Jurkat, Clone E6-1 (cell line): ENCODE data around the gene ZNF77.
"Not testable (repeated sequence)": the region's sequence is repeated elsewhere in the genome, so short reads cannot be mapped to it uniquely, and the experiment has no call there.

Source experiments
- DNase-seq: peaks from one replicate; pipeline ENCODE4 v3.0.0-alpha.2; 2011; ENCODE audit warnings: low read depth, low spot score
- H3K4me3 ChIP-seq: 2 replicates; pipeline ENCODE4 v1.5.1; 2011; ENCODE audit warnings: mild to moderate bottlenecking, low read length, control low read depth, moderate library complexity

The ZNF77 gene

GRCh38 chr19:2933490-2933910 lies 11.3 kb downstream of the ZNF77 start:
- H3K4me3 ChIP-seq, result no peak overlapping the region
- DNase-seq, result no peak

GRCh38 chr19:2927032-2927430 lies 17.7 kb downstream of the ZNF77 start:
- no peak for DNase-seq
- H3K4me3 ChIP-seq, result no peak overlapping the region

- H3K4me3 ChIP-seq, result no peak overlapping the region
- no peak for DNase-seq
Measured at GRCh38 chr19:2926341-2927031, 18.3 kb downstream of the ZNF77 start.

- H3K4me3 ChIP-seq, result no peak overlapping the region
- no peak for DNase-seq
Measured at GRCh38 chr19:2923510-2923909, 21.3 kb downstream of the ZNF77 start.

- no peak for DNase-seq
- no peak overlapping the region for H3K4me3 ChIP-seq
Measured at GRCh38 chr19:2922987-2923386, 21.8 kb downstream of the ZNF77 start.

- DNase-seq, result no peak
- no peak overlapping the region for H3K4me3 ChIP-seq
Measured at GRCh38 chr19:2917275-2918184, 27.2 kb downstream of the ZNF77 start.

- DNase-seq, result no peak
- no peak overlapping the region for H3K4me3 ChIP-seq
Measured at GRCh38 chr19:2912306-2912705, 32.5 kb downstream of the ZNF77 start.

- no peak overlapping the region for H3K4me3 ChIP-seq
- DNase-seq, result no peak
Measured at GRCh38 chr19:2906631-2907195, 38.1 kb downstream of the ZNF77 start.

GRCh38 chr19:2905918-2906519 lies 38.8 kb downstream of the ZNF77 start:
- DNase-seq, result no peak

GRCh38 chr19:2903326-2903725 lies 41.4 kb downstream of the ZNF77 start:
- H3K4me3 ChIP-seq, DNase-seq: not testable (repeated sequence)

More at GRCh38 chr19:2905918-2906519, 38.8 kb downstream of the ZNF77 start:
- no peak overlapping the region for H3K4me3 ChIP-seq

- no peak overlapping the region for H3K4me3 ChIP-seq
- no peak for DNase-seq
Measured at GRCh38 chr19:2902590-2903218, 42.1 kb downstream of the ZNF77 start.

- peak within 1 kb of the TSS; percentile 84 for H3K4me3 ChIP-seq
- DNase-seq, result peak; percentile 99
Measured at GRCh38 chr19:2900296-2901252, 44.2 kb downstream of the ZNF77 start, which contains the start of gene ZNF57. TSS of gene ZNF57 (plus strand) at chr19:2900928. CDS start at chr19:2901046, 118 bp downstream.

- no peak overlapping the region for H3K4me3 ChIP-seq
- no peak for DNase-seq
Measured at GRCh38 chr19:2896694-2897093, 48.1 kb downstream of the ZNF77 start.

- H3K4me3 ChIP-seq, DNase-seq: not testable (repeated sequence)
Measured at GRCh38 chr19:2890531-2890930, 54.2 kb downstream of the ZNF77 start.

- peak; percentile 98 for DNase-seq
- H3K4me3 ChIP-seq, result peak overlapping the region; percentile 63
Measured at GRCh38 chr19:2888731-2889224, 56.0 kb downstream of the ZNF77 start.

GRCh38 chr19:2887391-2887914 lies 57.3 kb downstream of the ZNF77 start:
- peak; percentile 79 for DNase-seq
- peak overlapping the region; percentile 63 for H3K4me3 ChIP-seq

- H3K4me3 ChIP-seq, result no peak overlapping the region
- DNase-seq, result no peak
Measured at GRCh38 chr19:2885736-2886135, 59.0 kb downstream of the ZNF77 start.
